ENCODE measurements around the gene ZBTB17.
A peak's percentile ranks its signal among the peaks of the same experiment; 100 is the strongest.

ZBTB17 gene

DNA sequence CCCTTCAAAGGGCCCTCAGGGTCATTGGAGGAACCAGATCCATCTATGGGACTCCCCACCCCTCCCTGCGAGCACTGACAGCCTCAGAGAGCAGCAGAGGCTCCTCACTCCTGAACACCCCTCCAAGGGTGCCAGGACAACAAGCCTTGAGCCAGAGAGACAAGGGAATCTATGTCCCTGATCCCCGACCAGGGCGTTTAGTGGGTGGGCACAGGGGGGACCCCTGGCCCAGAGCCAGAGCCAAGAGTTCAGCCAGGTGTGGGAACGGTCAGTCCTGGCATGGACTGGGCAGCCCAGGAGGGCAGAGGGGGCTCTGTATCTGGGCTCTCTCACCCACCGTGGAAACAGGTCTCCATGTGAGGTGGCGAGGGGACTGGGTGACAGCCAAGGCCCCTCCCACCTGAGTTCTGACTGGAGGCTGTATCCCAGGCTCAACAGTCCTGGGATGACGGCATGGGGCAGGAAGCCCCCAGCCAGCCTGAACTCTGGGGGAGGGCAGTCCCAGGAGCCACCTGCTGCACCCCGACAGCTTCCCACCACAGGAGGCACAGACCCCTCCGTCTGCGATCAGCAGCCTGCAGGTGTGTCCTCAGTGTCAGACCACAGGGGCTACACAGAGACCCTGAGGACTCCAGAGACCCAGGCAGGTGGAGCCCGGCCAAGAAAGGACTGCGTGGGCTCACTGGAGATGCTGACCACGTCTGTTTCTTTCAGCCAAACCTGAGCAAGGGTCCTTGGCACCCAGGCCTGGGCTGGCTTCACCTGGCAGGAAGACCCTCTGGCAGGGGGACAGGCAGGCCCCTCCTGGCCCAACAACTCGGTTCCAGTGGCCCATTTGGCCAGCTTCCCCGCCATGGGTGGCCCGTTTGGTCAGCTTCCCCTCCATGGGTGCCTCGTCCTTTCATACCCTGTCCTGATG lies 16.9 kb upstream of the ZBTB17 start:
- TF ChIP-seq, protein P1, sequence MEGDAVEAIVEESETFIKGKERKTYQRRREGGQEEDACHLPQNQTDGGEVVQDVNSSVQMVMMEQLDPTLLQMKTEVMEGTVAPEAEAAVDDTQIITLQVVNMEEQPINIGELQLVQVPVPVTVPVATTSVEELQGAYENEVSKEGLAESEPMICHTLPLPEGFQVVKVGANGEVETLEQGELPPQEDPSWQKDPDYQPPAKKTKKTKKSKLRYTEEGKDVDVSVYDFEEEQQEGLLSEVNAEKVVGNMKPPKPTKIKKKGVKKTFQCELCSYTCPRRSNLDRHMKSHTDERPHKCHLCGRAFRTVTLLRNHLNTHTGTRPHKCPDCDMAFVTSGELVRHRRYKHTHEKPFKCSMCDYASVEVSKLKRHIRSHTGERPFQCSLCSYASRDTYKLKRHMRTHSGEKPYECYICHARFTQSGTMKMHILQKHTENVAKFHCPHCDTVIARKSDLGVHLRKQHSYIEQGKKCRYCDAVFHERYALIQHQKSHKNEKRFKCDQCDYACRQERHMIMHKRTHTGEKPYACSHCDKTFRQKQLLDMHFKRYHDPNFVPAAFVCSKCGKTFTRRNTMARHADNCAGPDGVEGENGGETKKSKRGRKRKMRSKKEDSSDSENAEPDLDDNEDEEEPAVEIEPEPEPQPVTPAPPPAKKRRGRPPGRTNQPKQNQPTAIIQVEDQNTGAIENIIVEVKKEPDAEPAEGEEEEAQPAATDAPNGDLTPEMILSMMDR (IDR thresholded peaks at IDR 0.05; ENCODE audit: insufficient read depth, low read depth, low read length, missing control alignments): no peak
- no peak overlapping the region for H3K4me3 ChIP-seq (ENCODE audit: low read length)
- no peak for DNase-seq (ENCODE audit: low read depth)

DNA sequence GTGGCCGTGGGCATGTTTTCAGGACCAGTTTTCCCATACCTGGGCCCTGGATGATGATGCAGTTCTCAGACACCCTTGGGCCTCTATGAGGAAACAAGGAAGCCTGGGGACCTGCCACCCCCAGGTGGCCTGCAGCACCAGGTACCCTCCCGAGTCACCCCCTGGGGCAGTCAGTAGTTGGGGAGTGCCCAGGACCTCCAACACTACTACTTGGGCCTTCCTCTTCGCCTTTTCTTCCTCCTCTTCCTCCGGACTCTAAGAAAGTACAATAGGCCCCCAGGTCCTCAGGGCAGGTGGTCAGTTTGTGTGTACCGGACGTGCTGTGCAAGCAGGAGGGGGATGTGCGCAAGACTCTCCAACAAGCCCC lies 16.3 kb upstream of the ZBTB17 start:
- DNase-seq (ENCODE audit: low read depth): no peak
- H3K4me3 ChIP-seq (ENCODE audit: low read length): no peak overlapping the region
- TF ChIP-seq, protein P1 (IDR thresholded peaks at IDR 0.05; ENCODE audit: insufficient read depth, low read depth, low read length, missing control alignments): no peak

DNA sequence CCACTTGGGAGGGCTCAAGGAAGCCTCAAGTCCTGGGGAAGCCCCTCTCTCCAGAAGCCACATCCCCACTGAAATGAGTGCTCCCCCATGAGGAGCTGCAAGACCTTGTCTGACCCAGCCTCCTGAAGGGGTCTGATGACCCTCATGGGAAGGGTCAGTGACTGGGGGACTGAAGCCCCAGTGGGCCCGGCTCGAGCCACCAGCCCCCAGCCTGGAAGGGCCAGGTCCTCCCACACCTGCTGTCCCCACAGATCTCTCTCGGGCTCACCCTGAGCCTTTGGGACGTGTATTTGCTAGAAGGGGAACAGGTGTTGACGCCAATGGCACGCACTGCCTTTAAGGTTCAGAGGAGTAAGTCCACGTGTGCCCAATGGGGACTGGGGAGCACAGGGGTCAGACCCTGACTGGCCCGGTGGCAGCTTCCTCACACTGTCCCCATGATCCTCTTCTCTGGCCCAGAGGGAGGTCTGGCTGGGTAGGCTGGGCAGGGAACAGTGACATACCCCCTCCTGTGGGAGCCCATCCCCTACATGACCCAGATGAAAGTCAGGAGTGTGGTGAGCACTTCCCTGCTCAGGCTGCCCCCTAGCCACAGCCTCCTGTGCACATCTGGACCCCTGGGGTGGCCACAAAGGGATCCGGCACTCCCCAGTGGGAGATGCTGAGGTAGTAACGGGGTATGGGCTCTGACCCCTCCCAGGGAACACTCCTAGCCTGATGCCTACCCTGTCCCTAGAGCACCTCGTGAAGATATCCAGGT lies 15.7 kb upstream of the ZBTB17 start:
- TF ChIP-seq, protein P1 (IDR thresholded peaks at IDR 0.05; ENCODE audit: insufficient read depth, low read depth, low read length, missing control alignments): no peak
- no peak for DNase-seq (ENCODE audit: low read depth)
- H3K4me3 ChIP-seq (ENCODE audit: low read length): no peak overlapping the region

DNA sequence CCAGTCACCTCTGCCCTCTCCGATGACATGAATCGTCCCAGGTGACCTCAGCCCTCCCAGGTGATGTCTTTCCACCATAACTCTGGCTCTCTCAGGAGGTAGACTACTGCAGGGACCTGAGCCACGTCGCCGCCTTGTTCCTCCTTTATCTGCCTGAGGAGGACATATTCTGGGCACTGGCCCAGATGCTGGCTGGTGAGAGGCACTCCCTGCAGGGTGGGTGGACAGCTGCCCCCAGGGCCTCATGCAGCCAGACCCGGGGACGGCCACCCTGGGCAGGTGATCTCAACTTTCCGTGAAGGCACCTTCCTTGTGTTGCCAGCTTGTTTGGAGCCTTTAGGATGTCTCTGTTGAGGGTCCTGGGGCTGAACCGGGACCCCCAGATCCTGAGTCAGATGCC lies 13.9 kb upstream of the ZBTB17 start:
- no peak overlapping the region for H3K4me3 ChIP-seq (ENCODE audit: low read length)
- TF ChIP-seq, protein P1 (IDR thresholded peaks at IDR 0.05; ENCODE audit: insufficient read depth, low read depth, low read length, missing control alignments): no peak
- DNase-seq (ENCODE audit: low read depth): no peak

DNA sequence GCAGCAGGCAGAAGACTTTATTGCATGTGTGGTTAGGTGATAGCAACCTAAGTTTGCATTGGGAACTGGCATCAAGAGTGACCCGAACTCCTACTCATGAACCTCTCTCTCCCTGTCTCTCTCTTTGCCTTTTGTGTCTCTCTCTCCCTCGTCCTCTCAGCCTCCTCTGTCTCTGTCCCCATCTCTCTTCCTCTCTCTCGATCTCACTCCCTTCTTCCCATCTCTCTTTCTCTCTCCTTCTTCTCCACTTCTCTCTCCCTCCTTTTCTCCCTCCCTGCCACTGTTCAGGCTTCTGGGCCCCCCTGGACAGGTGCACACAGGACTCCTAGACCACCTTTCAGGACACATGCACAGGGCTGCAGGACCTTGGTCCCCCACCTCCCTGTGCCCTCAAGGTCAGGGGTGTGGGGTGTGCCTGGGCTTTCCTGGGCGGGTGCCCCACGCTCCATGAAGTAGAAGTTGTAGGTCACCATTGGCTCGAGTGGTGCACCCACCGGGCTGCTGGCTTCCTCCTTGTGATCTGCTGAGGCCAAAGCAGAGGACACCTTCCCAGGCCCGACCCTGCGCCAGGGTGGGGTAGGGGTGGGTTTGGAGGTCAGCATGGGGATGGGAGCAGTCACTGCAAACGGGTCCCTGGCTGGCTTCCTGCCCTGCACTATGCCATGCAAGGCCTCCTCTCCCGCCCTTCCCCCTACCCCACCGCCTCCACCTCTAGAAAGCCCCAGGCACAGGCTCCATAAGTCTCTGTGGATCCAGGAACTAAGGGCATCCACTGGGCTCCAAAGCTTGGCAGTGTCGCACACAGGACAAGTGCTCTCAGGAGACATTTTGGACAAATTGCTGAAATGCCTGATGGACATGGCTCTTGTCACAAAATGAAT lies 13.2 kb upstream of the ZBTB17 start:
- H3K4me3 ChIP-seq (ENCODE audit: low read length): no peak overlapping the region
- TF ChIP-seq, protein P1 (IDR thresholded peaks at IDR 0.05; ENCODE audit: insufficient read depth, low read depth, low read length, missing control alignments): no peak
- no peak for DNase-seq (ENCODE audit: low read depth)

DNA sequence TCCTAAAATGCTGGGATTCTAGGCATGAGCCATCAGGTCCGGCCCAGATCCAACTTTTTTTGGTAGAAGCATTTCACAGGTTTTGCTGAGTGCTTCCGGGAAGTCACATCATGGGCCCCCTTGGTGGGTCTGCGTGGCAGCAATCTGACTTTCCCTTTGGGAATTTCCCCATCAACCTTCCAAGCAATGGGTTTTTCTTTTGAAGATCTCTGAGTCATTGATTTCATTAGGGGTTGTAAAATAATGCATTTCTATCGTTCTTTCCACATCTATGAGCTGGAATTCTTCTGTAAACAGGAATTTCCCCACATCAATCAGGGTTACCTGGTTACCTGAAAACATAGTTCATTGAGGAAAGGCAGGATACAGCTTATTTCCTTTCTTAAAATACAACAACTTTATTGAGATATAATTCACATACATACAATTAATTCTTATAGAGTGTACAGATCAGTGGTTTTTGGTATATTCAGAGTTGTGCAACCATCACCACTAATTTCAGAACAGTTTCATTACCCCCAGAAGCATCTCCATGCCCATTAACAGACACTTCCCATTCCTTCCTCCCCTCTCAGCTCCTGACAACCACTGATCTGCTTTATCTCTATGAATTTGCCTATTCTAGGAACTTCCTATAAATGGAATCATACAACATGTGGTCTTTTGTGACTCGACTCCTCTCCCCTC lies 9.9 kb upstream of the ZBTB17 start:
- TF ChIP-seq, protein P1 (IDR thresholded peaks at IDR 0.05; ENCODE audit: insufficient read depth, low read depth, low read length, missing control alignments): no peak
- H3K4me3 ChIP-seq (ENCODE audit: low read length): no peak overlapping the region
- DNase-seq (ENCODE audit: low read depth): peak; percentile 58
